H9 (cell line): ENCODE data around the gene SLC35A4. TPM values are rescaled to one million over a fixed set of nuclear protein-coding genes. Genes with fewer than 3 reads are reported as not detected.

Experiments used
- DNase-seq: peaks from one replicate; pipeline ENCODE4 v3.0.0-alpha.2; 2017
- H2AFZ ChIP-seq: one replicate; pipeline ENCODE4 v1.6.1; 2013; ENCODE audit warnings: mild to moderate bottlenecking, low read length, control low read depth, moderate library complexity
- H2AK5ac ChIP-seq: 2 replicates; pipeline ENCODE4 v1.6.1; 2013; ENCODE audit warnings: low read length, control low read depth, mixed read lengths; ENCODE audit not compliant: insufficient read length
- H2BK120ac ChIP-seq: one replicate; pipeline ENCODE4 v1.6.1; 2013; ENCODE audit warnings: low read depth, mild to moderate bottlenecking, low read length, control low read depth, inconsistent platforms; ENCODE audit not compliant: poor library complexity, severe bottlenecking
- H2BK12ac ChIP-seq: 2 replicates; pipeline ENCODE4 v1.6.1; 2013; ENCODE audit warnings: low read length, control low read depth, mixed read lengths, low read depth; ENCODE audit not compliant: insufficient read length
- H2BK15ac ChIP-seq: 2 replicates; pipeline ENCODE4 v1.6.1; 2013; ENCODE audit warnings: low read depth, low read length, control low read depth
- H2BK20ac ChIP-seq: one replicate; pipeline ENCODE4 v1.6.1; 2013; ENCODE audit warnings: low read depth, mild to moderate bottlenecking, low read length, control low read depth, inconsistent platforms; ENCODE audit not compliant: poor library complexity, severe bottlenecking
- H2BK5ac ChIP-seq: 2 replicates; pipeline ENCODE4 v1.6.1; 2013; ENCODE audit warnings: low read length, control low read depth, mixed read lengths; ENCODE audit not compliant: insufficient read length
- H3K14ac ChIP-seq: 2 replicates; pipeline ENCODE4 v1.6.1; 2013; ENCODE audit warnings: low read length, control low read depth; ENCODE audit not compliant: insufficient read depth
- H3K18ac ChIP-seq: 2 replicates; pipeline ENCODE4 v1.6.1; 2013; ENCODE audit warnings: low read depth, mild to moderate bottlenecking, mixed read lengths, low read length, control low read depth; ENCODE audit not compliant: insufficient read length
- H3K23ac ChIP-seq: 2 replicates; pipeline ENCODE4 v1.6.1; 2013; ENCODE audit warnings: low read length, control low read depth, mixed read lengths, low read depth; ENCODE audit not compliant: insufficient read length
- H3K23me2 ChIP-seq: 2 replicates; pipeline ENCODE4 v1.6.1; 2013; ENCODE audit warnings: low read depth, mild to moderate bottlenecking, mixed read lengths, low read length, control low read depth; ENCODE audit not compliant: insufficient read length, poor library complexity, severe bottlenecking
- H3K27ac ChIP-seq: 2 replicates; pipeline ENCODE4 v1.5.1; 2013; ENCODE audit warnings: low read length, control low read depth, mixed read lengths, low read depth; ENCODE audit not compliant: insufficient read length
- H3K27me3 ChIP-seq: 2 replicates; pipeline ENCODE4 v1.6.1; 2013; ENCODE audit warnings: low read length, control low read depth, inconsistent platforms; ENCODE audit not compliant: insufficient read depth
- H3K4ac ChIP-seq: 2 replicates; pipeline ENCODE4 v1.6.1; 2013; ENCODE audit warnings: low read depth, mild to moderate bottlenecking, control low read depth, inconsistent platforms, low read length, moderate library complexity
- H3K4me1 ChIP-seq: 2 replicates; pipeline ENCODE4 v1.6.1; 2013; ENCODE audit warnings: low read length, control low read depth, inconsistent platforms; ENCODE audit not compliant: insufficient read depth
- H3K4me2 ChIP-seq: 2 replicates; pipeline ENCODE4 v1.6.1; 2013; ENCODE audit warnings: low read length, control low read depth, mixed read lengths; ENCODE audit not compliant: insufficient read length, insufficient read depth
- H3K56ac ChIP-seq: 2 replicates; pipeline ENCODE4 v1.6.1; 2013; ENCODE audit warnings: low read depth, mild to moderate bottlenecking, mixed read lengths, low read length, control low read depth; ENCODE audit not compliant: insufficient read length
- H3K79me1 ChIP-seq: 2 replicates; pipeline ENCODE4 v1.6.1; 2013; ENCODE audit warnings: low read depth, mild to moderate bottlenecking, moderate library complexity, low read length, control low read depth, inconsistent platforms; ENCODE audit not compliant: insufficient read depth, poor library complexity, severe bottlenecking
- H3K79me2 ChIP-seq: 2 replicates; pipeline ENCODE4 v1.6.1; 2013; ENCODE audit warnings: low read length, control low read depth, inconsistent platforms; ENCODE audit not compliant: insufficient read depth
- H3K9ac ChIP-seq: 2 replicates; pipeline ENCODE4 v1.6.1; 2013; ENCODE audit warnings: low read length, control low read depth, mixed read lengths; ENCODE audit not compliant: insufficient read length; ENCODE audit errors: extremely low read depth
- H3K9me3 ChIP-seq: one replicate; pipeline ENCODE4 v1.6.1; 2013; ENCODE audit warnings: low read depth, low read length, inconsistent platforms; ENCODE audit not compliant: control insufficient read depth
- H3T11ph ChIP-seq: one replicate; pipeline ENCODE4 v1.6.1; 2013; ENCODE audit warnings: mild to moderate bottlenecking, low read length, control low read depth, inconsistent platforms
- H4K20me1 ChIP-seq: one replicate; pipeline ENCODE4 v1.6.1; 2013; ENCODE audit not compliant: control insufficient read depth, insufficient read length, insufficient read depth
- H4K5ac ChIP-seq: 2 replicates; pipeline ENCODE4 v1.6.1; 2013; ENCODE audit warnings: low read depth, mild to moderate bottlenecking, mixed read lengths, low read length, control low read depth; ENCODE audit not compliant: insufficient read length
- H4K8ac ChIP-seq: replicated peaks from 2 replicates; pipeline ENCODE4 v1.6.1; 2013; ENCODE audit warnings: low read length, control low read depth, mixed read lengths, low read depth; ENCODE audit not compliant: insufficient read length
- H4K91ac ChIP-seq: 2 replicates; pipeline ENCODE4 v1.6.1; 2013; ENCODE audit warnings: low read depth, mild to moderate bottlenecking, moderate library complexity, mixed read lengths, low read length, control low read depth; ENCODE audit not compliant: insufficient read length
- H3K27ac Mint-ChIP-seq, 3 experiments: 2 replicates in 2 of 3; 3 replicates in 1 of 3; pipeline ENCODE4 v1.8.0; 2020 to 2021; ENCODE audit warnings: mixed read lengths in 3 of 3, mild to moderate bottlenecking in 1 of 3, moderate library complexity in 1 of 3
- H3K27me3 Mint-ChIP-seq: 2 replicates; pipeline ENCODE4 v1.8.0; 2021; ENCODE audit warnings: low read depth, mild to moderate bottlenecking, moderate library complexity, mixed read lengths
- H3K36me3 Mint-ChIP-seq, 3 experiments: 2 replicates in 2 of 3; 3 replicates in 1 of 3; pipeline ENCODE4 v1.8.0; 2020 to 2021; ENCODE audit warnings: low read depth in 3 of 3, mixed read lengths in 3 of 3; ENCODE audit not compliant: insufficient read depth in 1 of 3
- H3K4me1 Mint-ChIP-seq, 2 experiments: 2 replicates each; pipeline ENCODE4 v1.8.0; 2020; ENCODE audit warnings: mixed read lengths in 2 of 2
- H3K4me3 Mint-ChIP-seq, 2 experiments: 2 replicates in 1 of 2; 3 replicates in 1 of 2; pipeline ENCODE4 v1.8.0; 2020 to 2021; ENCODE audit warnings: mild to moderate bottlenecking in 2 of 2, mixed read lengths in 2 of 2, moderate library complexity in 1 of 2
- H3K9me3 Mint-ChIP-seq, 2 experiments: 2 replicates in 1 of 2; 3 replicates in 1 of 2; pipeline ENCODE4 v1.8.0; 2020; ENCODE audit warnings: mild to moderate bottlenecking in 2 of 2, mixed read lengths in 2 of 2, moderate library complexity in 1 of 2
- WGBS: extraction: QIAGEN DNeasy Blood & Tissue Kit; methylation state at CpG from one replicate; pipeline ENCODE4 v1.1.7; 2013; ENCODE audit warnings: missing lambda C conversion rate, low lambda C conversion rate, mixed read lengths; ENCODE audit not compliant: insufficient read length; ENCODE audit errors: extremely low coverage; 5-methylcytosine and 5-hydroxymethylcytosine counted together
- total RNA-seq: library from RNA; stranded (reverse); gene quantifications from 2 replicates; pipeline ENCODE4 v1.2.1, GENCODE V29; 2021
- TF ChIP-seq, protein P1 (sequence below): fragments of 200-600 bp; sonication (generic); conservative IDR thresholded peaks from 3 replicates; pipeline ENCODE4 v1.8.0; 2021; ENCODE audit warnings: antibody characterized with exemption, mild to moderate bottlenecking

The SLC35A4 gene
- total RNA-seq, 1 experiment from 2014 or later: 92.0 TPM

DNA sequence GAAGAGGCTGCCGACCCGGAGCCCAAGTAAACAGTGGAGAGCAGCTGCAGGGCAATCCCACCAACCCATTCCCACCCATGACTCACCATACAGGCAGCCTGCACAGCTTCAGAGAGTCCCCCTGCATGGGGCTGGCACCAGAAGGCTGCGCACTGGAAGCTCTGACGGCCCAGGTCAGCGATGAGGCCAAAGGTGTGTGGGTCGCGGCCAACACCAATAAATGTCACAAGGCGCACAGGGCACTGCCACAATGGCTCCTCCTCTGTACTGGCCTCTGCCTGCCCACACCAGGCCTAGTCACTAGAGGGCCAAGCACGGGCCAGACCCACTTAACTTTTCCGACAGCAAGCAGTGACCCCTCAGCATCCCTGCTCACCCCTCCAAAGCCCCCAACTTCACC lies 4.4 kb upstream of the SLC35A4 start:
- Histone ChIP-seq H3K79me2 (peaks cover 6% of the 10 kb centered on the region), H2AK5ac (no peak overlapping the region), H3K4ac (no peak overlapping the region), H3K4me2 (no peak overlapping the region), H4K8ac (no peak overlapping the region), H4K5ac (no peak overlapping the region), H3K18ac (no peak overlapping the region), H3K9ac (no peak overlapping the region), H3K27me3 (no peaks in the 10 kb centered on the region), H2BK12ac (no peak overlapping the region), H2AFZ (no peak overlapping the region), H2BK15ac (no peak overlapping the region), H3K4me1 (peaks cover 7% of the 10 kb centered on the region; the same call in 1 of the 2 replicates), H3K27ac (no peak overlapping the region), H3K79me1 (peaks cover 3% of the 10 kb centered on the region), H4K20me1 (no peaks in the 10 kb centered on the region), H3K9me3 (no peaks in the 10 kb centered on the region), H3K23me2 (peaks cover 9% of the 10 kb centered on the region), H2BK20ac (no peak overlapping the region), H3K14ac (no peak overlapping the region), H2BK5ac (no peak overlapping the region), H4K91ac (no peak overlapping the region), H3T11ph (no peak overlapping the region), H3K23ac (no peak overlapping the region), H3K56ac (no peak overlapping the region), H2BK120ac (no peak overlapping the region)
- Mint-ChIP-seq H3K36me3 (peaks cover 4 to 20% (median 16%) of the 10 kb centered on the region in 3 experiments; a peak in 5 of 7 replicates), H3K4me1 (peaks cover 29 to 30% of the 10 kb centered on the region in 2 experiments), H3K27me3 (no peaks in the 10 kb centered on the region; the same call in 1 of the 2 replicates), H3K9me3 (no peaks in the 10 kb centered on the region; a peak in 2 of 5 replicates), H3K27ac (no peak overlapping the region), H3K4me3 (no peak overlapping the region)
- no peak for DNase-seq
- TF ChIP-seq, protein P1, sequence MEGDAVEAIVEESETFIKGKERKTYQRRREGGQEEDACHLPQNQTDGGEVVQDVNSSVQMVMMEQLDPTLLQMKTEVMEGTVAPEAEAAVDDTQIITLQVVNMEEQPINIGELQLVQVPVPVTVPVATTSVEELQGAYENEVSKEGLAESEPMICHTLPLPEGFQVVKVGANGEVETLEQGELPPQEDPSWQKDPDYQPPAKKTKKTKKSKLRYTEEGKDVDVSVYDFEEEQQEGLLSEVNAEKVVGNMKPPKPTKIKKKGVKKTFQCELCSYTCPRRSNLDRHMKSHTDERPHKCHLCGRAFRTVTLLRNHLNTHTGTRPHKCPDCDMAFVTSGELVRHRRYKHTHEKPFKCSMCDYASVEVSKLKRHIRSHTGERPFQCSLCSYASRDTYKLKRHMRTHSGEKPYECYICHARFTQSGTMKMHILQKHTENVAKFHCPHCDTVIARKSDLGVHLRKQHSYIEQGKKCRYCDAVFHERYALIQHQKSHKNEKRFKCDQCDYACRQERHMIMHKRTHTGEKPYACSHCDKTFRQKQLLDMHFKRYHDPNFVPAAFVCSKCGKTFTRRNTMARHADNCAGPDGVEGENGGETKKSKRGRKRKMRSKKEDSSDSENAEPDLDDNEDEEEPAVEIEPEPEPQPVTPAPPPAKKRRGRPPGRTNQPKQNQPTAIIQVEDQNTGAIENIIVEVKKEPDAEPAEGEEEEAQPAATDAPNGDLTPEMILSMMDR: 0 out of 3 replicates have a peak, but pooled peaks have one; percentile 15
- no CpG with 5 or more reads among the region's 10 CpGs for WGBS
